ENCODE results near the gene SPOCD1. TPM values are rescaled to one million over a fixed set of nuclear protein-coding genes. Genes with fewer than 3 reads are reported as not detected.

The SPOCD1 gene
- total RNA-seq, 1 donor from 2014 or later = 1.5 TPM

DNA sequence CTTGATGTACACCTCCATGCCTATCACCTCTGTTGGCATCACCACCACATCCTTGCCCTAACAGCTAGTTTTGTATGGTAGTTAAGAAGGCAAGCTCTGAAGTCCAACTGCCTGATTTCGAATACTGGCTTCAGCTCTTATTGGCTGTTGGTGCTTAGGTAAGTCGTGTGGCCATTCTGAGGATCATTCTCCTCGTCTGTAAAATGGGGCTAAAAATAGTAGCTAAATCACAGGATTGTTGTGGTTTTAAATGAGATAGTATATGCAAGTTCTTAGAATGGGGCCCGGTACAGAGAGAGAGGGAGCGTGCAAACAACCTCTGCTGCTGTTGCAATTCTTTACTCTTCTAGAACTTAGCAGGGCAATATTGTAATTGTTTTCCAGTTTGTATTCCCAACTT lies 20.8 kb upstream of the SPOCD1 start:
- no peak overlapping the region for H3K4me3 Mint-ChIP-seq (ENCODE audit: unreplicated experiment)
- TF ChIP-seq, protein P1, sequence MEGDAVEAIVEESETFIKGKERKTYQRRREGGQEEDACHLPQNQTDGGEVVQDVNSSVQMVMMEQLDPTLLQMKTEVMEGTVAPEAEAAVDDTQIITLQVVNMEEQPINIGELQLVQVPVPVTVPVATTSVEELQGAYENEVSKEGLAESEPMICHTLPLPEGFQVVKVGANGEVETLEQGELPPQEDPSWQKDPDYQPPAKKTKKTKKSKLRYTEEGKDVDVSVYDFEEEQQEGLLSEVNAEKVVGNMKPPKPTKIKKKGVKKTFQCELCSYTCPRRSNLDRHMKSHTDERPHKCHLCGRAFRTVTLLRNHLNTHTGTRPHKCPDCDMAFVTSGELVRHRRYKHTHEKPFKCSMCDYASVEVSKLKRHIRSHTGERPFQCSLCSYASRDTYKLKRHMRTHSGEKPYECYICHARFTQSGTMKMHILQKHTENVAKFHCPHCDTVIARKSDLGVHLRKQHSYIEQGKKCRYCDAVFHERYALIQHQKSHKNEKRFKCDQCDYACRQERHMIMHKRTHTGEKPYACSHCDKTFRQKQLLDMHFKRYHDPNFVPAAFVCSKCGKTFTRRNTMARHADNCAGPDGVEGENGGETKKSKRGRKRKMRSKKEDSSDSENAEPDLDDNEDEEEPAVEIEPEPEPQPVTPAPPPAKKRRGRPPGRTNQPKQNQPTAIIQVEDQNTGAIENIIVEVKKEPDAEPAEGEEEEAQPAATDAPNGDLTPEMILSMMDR (IDR thresholded peaks at IDR 0.05; ENCODE audit: unreplicated experiment) = no peak
- peaks cover 7% of the 10 kb centered on the region for H3K4me1 Mint-ChIP-seq (ENCODE audit: unreplicated experiment)
- H3K27me3 Mint-ChIP-seq (ENCODE audit: unreplicated experiment) = peaks cover 1% of the 10 kb centered on the region
- no peaks in the 10 kb centered on the region for H3K9me3 Mint-ChIP-seq (ENCODE audit: unreplicated experiment)
- DNase-seq (ENCODE audit: low spot score) = no peak
- H3K36me3 Mint-ChIP-seq (ENCODE audit: low read depth, unreplicated experiment) = no peaks in the 10 kb centered on the region
- H3K27ac Mint-ChIP-seq (ENCODE audit: unreplicated experiment) = no peak overlapping the region

- no peaks in the 10 kb centered on the region for H3K27me3 Mint-ChIP-seq (ENCODE audit: unreplicated experiment)
- no peak for DNase-seq (ENCODE audit: low spot score)
- H3K4me3 Mint-ChIP-seq (ENCODE audit: unreplicated experiment) = no peak overlapping the region
- H3K4me1 Mint-ChIP-seq (ENCODE audit: unreplicated experiment) = peaks cover 4% of the 10 kb centered on the region
- H3K36me3 Mint-ChIP-seq (ENCODE audit: low read depth, unreplicated experiment) = no peaks in the 10 kb centered on the region
- no peak overlapping the region for H3K27ac Mint-ChIP-seq (ENCODE audit: unreplicated experiment)
- TF ChIP-seq, protein P1 (IDR thresholded peaks at IDR 0.05; ENCODE audit: unreplicated experiment) = no peak
- H3K9me3 Mint-ChIP-seq (ENCODE audit: unreplicated experiment) = no peaks in the 10 kb centered on the region
These were observed 19.6 kb upstream of the SPOCD1 start for GRCh38 chr1:31835415-31835814.

GRCh38 chr1:31834501-31834900 lies 18.7 kb upstream of the SPOCD1 start:
- TF ChIP-seq, protein P1 (IDR thresholded peaks at IDR 0.05; ENCODE audit: unreplicated experiment) = no peak
- Mint-ChIP-seq H3K27me3 (ENCODE audit: unreplicated experiment) (no peaks in the 10 kb centered on the region), H3K4me1 (ENCODE audit: unreplicated experiment) (no peaks in the 10 kb centered on the region), H3K36me3 (ENCODE audit: low read depth, unreplicated experiment) (no peaks in the 10 kb centered on the region), H3K27ac (ENCODE audit: unreplicated experiment) (no peak overlapping the region), H3K9me3 (ENCODE audit: unreplicated experiment) (no peaks in the 10 kb centered on the region), H3K4me3 (ENCODE audit: unreplicated experiment) (no peak overlapping the region)
- DNase-seq (ENCODE audit: low spot score) = no peak

DNA sequence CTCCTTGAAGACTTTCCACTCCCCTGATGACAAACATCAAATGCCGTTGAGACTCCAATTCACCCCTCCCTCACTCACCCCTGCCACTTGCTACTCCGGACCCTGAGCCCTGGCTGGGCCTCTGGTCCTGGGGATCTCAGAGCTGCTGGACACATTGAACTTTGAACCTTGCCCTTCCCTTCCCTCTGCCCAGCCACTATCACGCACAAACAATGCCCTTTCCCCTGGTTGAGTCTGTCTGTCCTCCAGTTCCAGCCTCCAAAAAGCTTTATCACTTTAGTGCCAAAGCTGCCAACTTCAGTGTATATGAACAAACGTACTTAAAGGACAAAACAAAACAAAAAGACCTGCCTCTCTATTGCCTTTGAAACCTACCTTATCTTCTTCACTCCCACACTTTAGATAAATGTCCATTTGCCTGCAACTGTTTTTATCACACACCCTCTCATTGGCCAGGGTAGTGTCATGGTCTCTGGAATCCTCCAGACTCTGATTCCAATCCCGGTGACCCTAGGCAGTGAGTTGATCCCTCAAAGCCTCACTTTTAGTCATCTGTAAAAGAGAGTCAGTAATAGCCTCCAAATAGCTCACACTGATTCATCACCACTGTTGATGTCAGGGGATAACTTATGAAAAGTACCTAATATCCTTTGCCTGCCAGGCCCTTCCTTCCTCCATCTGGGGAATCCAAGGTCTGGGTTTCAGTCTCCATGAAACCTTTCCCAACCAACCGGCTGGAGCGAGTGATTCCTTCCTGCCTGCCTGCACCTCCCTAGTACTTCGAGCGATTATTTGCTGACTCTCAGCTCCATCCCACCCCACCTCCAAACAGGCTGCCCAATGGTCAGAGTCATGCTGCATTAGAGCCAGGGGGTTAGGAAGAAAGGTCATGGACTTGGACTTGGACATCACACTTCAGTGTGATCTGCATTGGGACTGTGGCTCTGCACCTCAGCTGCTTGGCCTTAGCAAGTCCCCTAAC lies 15.9 kb upstream of the SPOCD1 start:
- Mint-ChIP-seq H3K27me3 (ENCODE audit: unreplicated experiment) (peaks cover 2% of the 10 kb centered on the region), H3K4me3 (ENCODE audit: unreplicated experiment) (no peak overlapping the region), H3K27ac (ENCODE audit: unreplicated experiment) (no peak overlapping the region), H3K36me3 (ENCODE audit: low read depth, unreplicated experiment) (no peaks in the 10 kb centered on the region), H3K9me3 (ENCODE audit: unreplicated experiment) (no peaks in the 10 kb centered on the region), H3K4me1 (ENCODE audit: unreplicated experiment) (peaks cover 7% of the 10 kb centered on the region)
- TF ChIP-seq, protein P1 (IDR thresholded peaks at IDR 0.05; ENCODE audit: unreplicated experiment) = no peak
- no peak for DNase-seq (ENCODE audit: low spot score)

- Mint-ChIP-seq H3K4me1 (ENCODE audit: unreplicated experiment) (peaks cover 8% of the 10 kb centered on the region), H3K4me3 (ENCODE audit: unreplicated experiment) (no peak overlapping the region), H3K9me3 (ENCODE audit: unreplicated experiment) (no peaks in the 10 kb centered on the region), H3K27me3 (ENCODE audit: unreplicated experiment) (peaks cover 2% of the 10 kb centered on the region), H3K36me3 (ENCODE audit: low read depth, unreplicated experiment) (no peaks in the 10 kb centered on the region), H3K27ac (ENCODE audit: unreplicated experiment) (no peak overlapping the region)
- no peak for DNase-seq (ENCODE audit: low spot score)
- TF ChIP-seq, protein P1 (IDR thresholded peaks at IDR 0.05; ENCODE audit: unreplicated experiment) = no peak
These were observed 14.7 kb upstream of the SPOCD1 start for GRCh38 chr1:31830511-31830910.

Data from endothelial cell (in vitro differentiated cells).